Measurements from ENCODE around the gene AKR1E2.
"Not testable (repeated sequence)": the region's sequence is repeated elsewhere in the genome, so short reads cannot be mapped to it uniquely, and the experiment has no call there.

The AKR1E2 gene

GRCh38 chr10:4815646-4816180 lies 10.3 kb upstream of the AKR1E2 start:
- not testable (repeated sequence) for DNase-seq

GRCh38 chr10:4816966-4817365 lies 9.0 kb upstream of the AKR1E2 start:
- no peak for DNase-seq

DNA sequence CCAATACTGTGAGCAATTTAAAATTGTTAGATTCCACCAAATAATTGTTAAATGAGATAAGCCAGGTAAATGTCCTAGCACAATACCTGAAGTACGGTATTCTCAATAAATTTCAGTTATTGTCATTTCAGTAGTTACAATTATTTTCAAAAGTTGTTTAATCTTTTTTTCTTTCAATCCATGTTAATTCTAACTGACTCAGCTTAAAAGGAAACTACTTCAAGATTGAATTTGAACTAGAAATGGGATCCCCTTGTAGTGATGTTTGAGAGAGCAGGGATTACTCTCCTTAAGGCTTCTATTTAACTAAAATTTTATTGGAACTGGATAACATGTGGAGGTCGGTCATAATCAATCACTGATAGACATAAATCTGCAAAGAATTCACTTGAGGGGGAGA lies 6.9 kb upstream of the AKR1E2 start:
- DNase-seq, result no peak

DNA sequence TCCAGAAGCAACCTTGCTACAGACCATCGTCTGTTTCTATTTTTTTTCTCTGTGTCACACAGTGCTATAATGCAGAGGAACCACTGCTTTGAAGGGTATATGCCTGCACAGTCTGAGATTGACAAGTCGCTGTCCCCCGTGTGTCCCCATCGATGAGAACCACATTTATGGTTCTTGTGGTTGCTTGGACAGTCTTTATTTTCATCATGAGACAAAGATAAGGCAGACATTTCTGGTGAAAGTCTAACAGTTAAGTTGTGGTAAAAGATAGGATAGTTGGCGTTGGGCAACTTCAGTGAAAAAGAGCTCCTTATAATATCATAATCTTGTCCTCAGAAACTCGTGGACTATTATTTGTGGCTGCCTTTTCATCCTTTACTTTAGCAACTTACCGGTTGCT lies 6.3 kb upstream of the AKR1E2 start:
- DNase-seq, result no peak

GRCh38 chr10:4820804-4821401 lies 5.1 kb upstream of the AKR1E2 start:
- DNase-seq, result no peak

DNA sequence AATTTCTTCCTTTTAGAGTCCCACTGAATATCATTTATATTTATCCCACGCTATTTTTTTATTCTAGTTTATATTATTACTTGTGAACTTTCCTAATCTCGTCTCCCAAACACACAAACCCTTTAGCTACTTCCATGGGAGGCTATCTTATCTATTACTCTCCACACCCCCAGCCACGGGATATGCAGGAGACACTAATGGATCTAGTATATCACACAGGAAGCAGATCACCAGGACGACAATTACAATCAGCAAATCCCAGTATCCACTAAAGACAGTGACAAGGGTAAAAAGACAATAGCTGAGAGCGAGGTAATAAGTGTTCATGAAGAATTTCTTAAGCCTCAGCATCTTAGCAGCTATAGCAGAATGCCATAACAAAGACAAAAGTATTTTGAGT lies 3.8 kb upstream of the AKR1E2 start:
- DNase-seq, result no peak

DNA sequence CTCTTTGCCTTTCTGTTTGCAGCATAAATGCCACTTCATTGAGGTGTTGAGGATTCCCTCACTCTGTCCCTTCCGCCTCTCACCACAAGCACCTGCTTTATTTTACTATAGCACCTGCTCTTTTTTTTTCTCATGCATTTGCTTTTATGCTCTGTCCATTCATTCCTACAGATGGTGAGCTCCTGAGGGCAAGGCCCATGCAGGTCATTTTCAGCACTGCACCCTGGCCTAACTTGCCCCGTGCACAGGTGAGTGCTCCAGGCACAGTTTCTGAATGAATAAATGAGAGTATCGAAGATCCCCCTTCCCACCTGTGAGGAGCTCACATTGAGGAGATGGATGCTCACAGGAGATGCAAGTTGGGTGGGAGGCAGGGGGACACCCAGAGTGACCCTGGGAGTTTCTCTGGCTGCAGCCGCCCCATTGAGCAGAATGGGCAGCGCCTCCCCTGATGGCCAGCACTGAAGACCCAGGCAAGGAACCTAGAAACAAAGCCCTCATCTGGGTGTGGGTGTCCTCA lies 1.2 kb upstream of the AKR1E2 start:
- no peak for DNase-seq

DNA sequence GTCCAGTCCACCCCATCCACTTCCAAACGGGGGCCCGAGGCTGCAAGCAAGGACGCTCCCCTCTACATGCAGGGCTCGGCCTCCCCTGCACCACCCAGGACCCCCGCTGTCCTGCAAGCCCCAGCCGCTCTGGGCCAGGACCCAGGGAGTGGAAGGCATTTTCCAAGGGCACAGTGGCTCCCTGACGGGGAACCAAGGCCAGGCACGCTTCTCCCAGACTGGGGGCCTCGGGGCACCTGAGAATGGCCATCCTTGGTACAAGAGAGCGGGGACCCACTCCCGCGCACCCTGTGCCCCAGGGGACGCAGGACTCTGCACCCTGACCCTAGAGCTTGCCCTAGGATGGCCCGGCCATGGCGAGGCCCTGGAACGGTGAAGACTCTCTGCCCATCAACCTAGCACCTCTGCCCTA lies 545 bp upstream of the AKR1E2 start:
- DNase-seq, result no peak

DNA sequence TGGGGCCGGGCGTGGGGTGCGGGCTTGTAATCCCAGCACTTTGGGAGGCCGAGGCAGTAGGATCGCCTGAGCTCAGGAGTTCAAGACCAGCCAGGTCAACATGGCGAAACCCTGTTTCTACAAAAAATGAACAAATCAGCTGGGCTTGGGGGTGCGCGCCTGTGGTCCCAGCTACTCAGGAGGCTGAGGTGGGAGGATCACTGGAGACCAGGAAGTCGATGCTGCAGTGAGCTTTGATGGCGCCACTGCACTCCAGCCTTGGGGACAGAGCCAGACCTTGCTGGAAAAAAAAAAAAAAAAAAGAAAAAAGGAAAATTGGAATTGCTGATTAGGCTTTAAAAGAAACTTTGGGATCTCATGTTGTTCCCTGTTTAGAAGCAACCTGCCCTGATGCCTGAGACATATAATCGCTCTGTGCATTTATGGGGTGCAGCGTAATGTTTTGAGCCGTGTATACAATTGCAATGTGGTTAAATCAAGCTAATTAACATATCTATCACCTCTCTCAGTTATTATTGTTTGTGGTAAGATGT lies 851 bp downstream of the AKR1E2 start:
- DNase-seq, result no peak

DNA sequence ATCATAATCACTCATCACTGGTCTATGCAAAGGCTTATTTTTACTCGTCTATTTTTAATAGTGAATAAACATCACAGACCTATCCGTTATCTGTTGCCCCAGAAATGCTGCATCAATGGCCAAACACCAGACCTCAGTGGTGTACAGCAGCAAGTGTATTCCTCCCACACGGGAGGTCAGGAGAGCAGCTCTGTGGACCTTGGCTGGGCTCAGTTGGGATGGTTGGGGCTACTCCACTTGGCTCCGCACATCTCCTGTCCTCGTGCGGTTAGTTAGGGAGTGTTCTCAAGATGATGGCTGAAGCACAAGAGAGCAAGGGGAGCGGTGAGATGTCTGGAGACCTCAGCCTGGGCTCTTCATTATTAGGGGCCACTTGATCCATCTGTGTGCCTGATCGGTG lies 2.0 kb downstream of the AKR1E2 start:
- no peak for DNase-seq

DNA sequence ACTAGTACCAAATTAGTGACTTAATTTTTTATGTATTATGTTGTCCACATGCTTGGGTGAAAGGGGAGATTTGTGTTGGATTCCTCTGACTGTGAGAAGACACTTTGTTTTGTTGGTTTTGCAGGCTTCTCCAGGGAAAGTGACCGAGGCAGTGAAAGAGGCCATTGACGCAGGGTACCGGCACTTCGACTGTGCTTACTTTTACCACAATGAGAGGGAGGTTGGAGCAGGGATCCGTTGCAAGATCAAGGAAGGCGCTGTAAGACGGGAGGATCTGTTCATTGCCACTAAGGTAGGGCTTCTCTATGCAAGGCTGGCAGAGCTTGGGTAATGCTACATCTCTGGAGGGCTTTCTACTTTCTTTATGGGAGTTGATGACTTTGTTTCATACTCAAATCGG lies 4.5 kb downstream of the AKR1E2 start:
- no peak for DNase-seq

GRCh38 chr10:4831091-4831490 lies 5.1 kb downstream of the AKR1E2 start:
- DNase-seq, result no peak

- DNase-seq, result no peak
Measured at GRCh38 chr10:4833286-4833685, 7.3 kb downstream of the AKR1E2 start.

DNA sequence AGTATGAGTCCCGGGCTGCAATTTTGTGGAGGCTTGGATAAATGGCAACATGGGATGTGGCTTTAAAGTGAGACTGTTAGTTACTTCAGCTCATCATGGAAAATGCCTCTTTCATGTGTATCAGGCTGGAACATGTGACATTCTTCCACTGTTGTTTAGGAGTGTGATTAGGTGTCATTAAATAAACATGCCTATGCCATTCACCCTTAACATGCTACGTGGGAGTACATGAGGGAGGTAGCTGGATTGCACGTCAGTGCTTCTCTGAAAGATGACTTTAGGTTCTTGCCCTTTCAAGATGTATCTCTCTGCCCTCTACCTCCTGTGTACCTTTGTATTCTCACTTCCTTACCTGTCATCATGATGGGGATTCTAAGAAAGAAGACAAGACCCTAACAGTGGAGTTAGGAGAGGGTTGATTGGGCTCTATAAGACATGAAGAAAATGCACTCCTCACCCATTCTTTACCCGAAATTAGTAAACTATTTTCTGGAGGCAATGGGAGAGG lies 8.9 kb downstream of the AKR1E2 start:
- no peak for DNase-seq

DNA sequence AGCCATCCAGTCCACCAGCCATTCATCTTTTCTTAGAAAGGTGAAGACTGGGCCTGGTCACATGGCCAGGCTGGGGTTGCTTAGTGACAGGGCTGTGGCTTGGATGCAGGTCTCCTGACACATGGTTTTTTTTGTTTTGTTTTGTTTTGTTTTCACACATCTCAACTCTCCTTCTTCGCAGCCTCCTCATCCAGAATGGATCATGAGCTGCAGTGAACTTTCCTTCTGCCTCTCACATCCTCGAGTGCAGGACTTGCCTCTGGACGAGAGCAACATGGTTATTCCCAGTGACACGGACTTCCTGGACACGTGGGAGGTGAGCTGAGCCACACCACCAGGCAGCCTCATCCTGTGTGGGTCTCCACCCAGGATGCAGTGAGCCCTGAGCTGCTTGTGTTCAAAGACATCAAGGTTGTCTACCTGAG lies 9.5 kb downstream of the AKR1E2 start:
- DNase-seq, result no peak

- no peak for DNase-seq
Measured at GRCh38 chr10:4836416-4836969, 10.5 kb downstream of the AKR1E2 start.

- DNase-seq, result no peak
Measured at GRCh38 chr10:4837551-4837950, 11.5 kb downstream of the AKR1E2 start.

GRCh38 chr10:4838743-4839142 lies 12.7 kb downstream of the AKR1E2 start:
- no peak for DNase-seq

GRCh38 chr10:4839353-4839752 lies 13.3 kb downstream of the AKR1E2 start:
- no peak for DNase-seq

GRCh38 chr10:4840151-4840550 lies 14.1 kb downstream of the AKR1E2 start:
- no peak for DNase-seq

- no peak for DNase-seq
Measured at GRCh38 chr10:4843525-4844180, 17.6 kb downstream of the AKR1E2 start.

GRCh38 chr10:4844864-4845263 lies 18.9 kb downstream of the AKR1E2 start:
- no peak for DNase-seq

DNA sequence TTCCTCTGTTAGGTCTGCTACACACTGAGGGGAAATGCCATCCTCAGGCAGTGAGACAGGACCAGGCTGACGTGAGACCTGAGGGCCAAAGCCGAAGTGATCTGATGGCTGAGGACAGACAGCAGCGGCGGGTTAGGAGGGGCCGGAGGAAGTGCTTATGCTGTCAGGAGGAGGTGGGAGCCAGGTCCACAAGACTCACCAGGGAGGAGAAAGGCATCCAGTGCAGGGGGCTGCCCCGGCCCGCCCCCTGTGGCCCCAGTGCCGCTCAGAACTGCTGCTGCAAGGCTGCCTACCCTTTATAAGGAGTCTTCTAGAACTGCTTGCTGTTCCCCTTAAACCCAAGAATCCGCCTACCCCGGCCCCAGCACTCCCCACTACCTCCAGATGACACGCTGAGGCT lies 19.8 kb downstream of the AKR1E2 start:
- DNase-seq, result no peak

GRCh38 chr10:4846775-4847174 lies 20.8 kb downstream of the AKR1E2 start:
- DNase-seq, result no peak
